Left ventricle myocardium inferior (tissue), 1 donor: ENCODE measurements around the gene METTL5. TPM values are rescaled to one million over a fixed set of nuclear protein-coding genes. Genes with fewer than 3 reads are reported as not detected.

Experiments used
- DNase-seq: peaks from one replicate; pipeline ENCODE4 v3.0.0-alpha.2; 2020
- H3K27ac ChIP-seq: fragments of 200-600 bp; replicated peaks from 2 replicates; pipeline ENCODE4 v1.8.0; 2021
- H3K27me3 ChIP-seq: fragments of 200-600 bp; 2 replicates; pipeline ENCODE4 v1.8.0; 2021; ENCODE audit warnings: low read depth
- H3K36me3 ChIP-seq: fragments of 200-600 bp; 2 replicates; pipeline ENCODE4 v1.8.0; 2021
- H3K4me1 ChIP-seq: fragments of 200-600 bp; 2 replicates; pipeline ENCODE4 v1.8.0; 2021
- H3K4me3 ChIP-seq: fragments of 200-600 bp; 2 replicates; pipeline ENCODE4 v1.8.0; 2021; ENCODE audit warnings: mild to moderate bottlenecking, moderate library complexity
- H3K9me3 ChIP-seq: fragments of 200-600 bp; replicated peaks from 2 replicates; pipeline ENCODE4 v1.8.0; 2021
- intact Hi-C: fragments of 100-400 bp; cut with micrococcal nuclease; formaldehyde crosslinking; loops from one replicate; pipeline ENCODE4 v1.11.0; 2022
- total RNA-seq: library from RNA; stranded (reverse); fragmentation: NEBNext Ultra II Directional; extraction: Animal tissue kit (Norgen Biotek cat#: 25700); gene quantifications from one replicate; pipeline ENCODE4 v1.2.1, GENCODE V29; 2021
- TF ChIP-seq, protein P1 (sequence below): fragments of 200-600 bp; IDR thresholded peaks from 2 replicates; pipeline ENCODE4 v1.8.0; 2021; ENCODE audit warnings: antibody characterized with exemption, mild to moderate bottlenecking, borderline replicate concordance
- donor health status: DM: no; HTN: yes; CAD: no; lungs with severe emphysema.

METTL5 gene
- total RNA-seq, 1 donor from 2014 or later = 60.4 TPM

DNA sequence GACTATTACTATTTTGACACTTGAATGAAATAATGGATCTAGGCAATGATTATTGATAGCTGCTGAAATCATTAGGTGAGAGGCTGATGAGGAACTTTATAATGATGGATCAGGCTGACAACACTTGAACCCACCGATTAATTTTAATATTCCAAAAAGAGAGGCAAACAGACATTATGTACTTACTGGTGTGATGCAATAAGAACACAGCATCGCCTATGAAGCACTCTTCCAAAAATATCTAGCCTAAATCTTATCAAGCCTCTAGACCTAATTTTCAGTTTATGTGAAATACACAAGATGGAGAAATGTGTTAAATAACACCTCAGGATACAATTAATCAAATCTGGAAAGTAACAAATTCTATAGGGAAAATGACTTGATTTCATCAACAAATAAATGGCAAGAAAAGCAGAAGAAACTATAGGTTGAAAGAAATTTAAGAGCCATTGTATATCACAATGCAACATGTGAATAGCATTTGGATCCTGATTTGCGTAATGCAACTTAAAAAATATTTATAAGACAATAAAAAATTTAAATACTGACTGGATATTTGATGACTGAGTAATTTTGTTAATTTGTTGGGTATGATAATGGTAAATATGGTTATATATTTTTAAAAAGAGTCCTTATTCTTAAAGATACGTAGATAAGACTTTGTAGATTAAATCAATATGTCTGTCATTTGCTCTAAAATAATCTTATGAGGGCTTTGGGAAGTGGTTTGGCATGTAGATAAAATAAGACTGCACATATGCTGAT lies 43.3 kb downstream of the METTL5 start:
- DNase-seq = no peak
- Histone ChIP-seq H3K27me3 (no peaks in the 10 kb centered on the region), H3K36me3 (no peaks in the 10 kb centered on the region), H3K9me3 (no peaks in the 10 kb centered on the region), H3K4me1 (no peaks in the 10 kb centered on the region), H3K4me3 (no peak overlapping the region), H3K27ac (no peak overlapping the region)
- TF ChIP-seq, protein P1, sequence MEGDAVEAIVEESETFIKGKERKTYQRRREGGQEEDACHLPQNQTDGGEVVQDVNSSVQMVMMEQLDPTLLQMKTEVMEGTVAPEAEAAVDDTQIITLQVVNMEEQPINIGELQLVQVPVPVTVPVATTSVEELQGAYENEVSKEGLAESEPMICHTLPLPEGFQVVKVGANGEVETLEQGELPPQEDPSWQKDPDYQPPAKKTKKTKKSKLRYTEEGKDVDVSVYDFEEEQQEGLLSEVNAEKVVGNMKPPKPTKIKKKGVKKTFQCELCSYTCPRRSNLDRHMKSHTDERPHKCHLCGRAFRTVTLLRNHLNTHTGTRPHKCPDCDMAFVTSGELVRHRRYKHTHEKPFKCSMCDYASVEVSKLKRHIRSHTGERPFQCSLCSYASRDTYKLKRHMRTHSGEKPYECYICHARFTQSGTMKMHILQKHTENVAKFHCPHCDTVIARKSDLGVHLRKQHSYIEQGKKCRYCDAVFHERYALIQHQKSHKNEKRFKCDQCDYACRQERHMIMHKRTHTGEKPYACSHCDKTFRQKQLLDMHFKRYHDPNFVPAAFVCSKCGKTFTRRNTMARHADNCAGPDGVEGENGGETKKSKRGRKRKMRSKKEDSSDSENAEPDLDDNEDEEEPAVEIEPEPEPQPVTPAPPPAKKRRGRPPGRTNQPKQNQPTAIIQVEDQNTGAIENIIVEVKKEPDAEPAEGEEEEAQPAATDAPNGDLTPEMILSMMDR = no peak
- intact Hi-C loops = no loop called here

GRCh38 chr2:169778446-169778845 lies 46.3 kb downstream of the METTL5 start:
- Histone ChIP-seq H3K27me3 (no peaks in the 10 kb centered on the region), H3K36me3 (no peaks in the 10 kb centered on the region), H3K9me3 (no peaks in the 10 kb centered on the region), H3K27ac (no peak overlapping the region), H3K4me3 (no peak overlapping the region), H3K4me1 (no peaks in the 10 kb centered on the region)
- intact Hi-C loops = no loop called here
- DNase-seq = no peak
- TF ChIP-seq, protein P1 = no peak

GRCh38 chr2:169776252-169776761 lies 48.4 kb downstream of the METTL5 start:
- H3K9me3 ChIP-seq = no peaks in the 10 kb centered on the region
- no peaks in the 10 kb centered on the region for H3K4me1 ChIP-seq
- DNase-seq = no peak
- no peaks in the 10 kb centered on the region for H3K36me3 ChIP-seq
- intact Hi-C loops = no loop called here
- TF ChIP-seq, protein P1 = no peak
- H3K4me3 ChIP-seq = no peak overlapping the region
- no peak overlapping the region for H3K27ac ChIP-seq
- no peaks in the 10 kb centered on the region for H3K27me3 ChIP-seq

GRCh38 chr2:169775765-169776164 lies 48.9 kb downstream of the METTL5 start:
- Histone ChIP-seq H3K4me3 (no peak overlapping the region), H3K36me3 (no peaks in the 10 kb centered on the region), H3K4me1 (no peaks in the 10 kb centered on the region), H3K27ac (no peak overlapping the region), H3K27me3 (no peaks in the 10 kb centered on the region), H3K9me3 (no peaks in the 10 kb centered on the region)
- DNase-seq = no peak
- TF ChIP-seq, protein P1 = no peak
- intact Hi-C loops = no loop called here

GRCh38 chr2:169775354-169775753 lies 49.4 kb downstream of the METTL5 start:
- Histone ChIP-seq H3K27me3 (peaks cover 2% of the 10 kb centered on the region), H3K4me3 (no peak overlapping the region), H3K27ac (no peak overlapping the region), H3K36me3 (no peaks in the 10 kb centered on the region), H3K9me3 (no peaks in the 10 kb centered on the region), H3K4me1 (no peaks in the 10 kb centered on the region)
- intact Hi-C loops = no loop called here
- TF ChIP-seq, protein P1 = no peak
- no peak for DNase-seq
